ENCODE data around the gene COMMD3. TPM values are rescaled to one million over a fixed set of nuclear protein-coding genes. Genes with fewer than 3 reads are reported as not detected.

The COMMD3 gene
- total and polyA plus RNA-seq, 4 donors = 54.7 to 73.2 (median 62.8) TPM

GRCh38 chr10:22342421-22342820, 26.2 kb downstream of the COMMD3 start:
- peak in 2 of 6 donors; percentile 37 to 48 for DNase-seq (ENCODE audit: low read depth in 4 of 6, low spot score in 6 of 6)
- peaks cover 92% of the 10 kb centered on the region for H3K27me3 ChIP-seq (ENCODE audit: control insufficient read depth, insufficient read depth, low read length)
- H3K4me3 ChIP-seq (ENCODE audit: low read depth, low read length) = no peak overlapping the region
- no peaks in the 10 kb centered on the region for H3K36me3 ChIP-seq (ENCODE audit: control insufficient read depth, insufficient read depth, low read length)
- no peaks in the 10 kb centered on the region for H3K9me3 ChIP-seq (ENCODE audit: control insufficient read depth, insufficient read depth, low read length)
- WGBS (ENCODE audit: insufficient coverage) = no CpG with 5 or more reads among the region's 3 CpGs
- H3K27ac ChIP-seq (ENCODE audit: low read depth, low read length) = no peak overlapping the region
- H3K4me1 ChIP-seq (ENCODE audit: control insufficient read depth, insufficient read depth, low read length) = peaks cover 19% of the 10 kb centered on the region

- Histone ChIP-seq H3K27me3 (ENCODE audit: control insufficient read depth, insufficient read depth, low read length) (peaks cover 84% of the 10 kb centered on the region), H3K27ac (ENCODE audit: low read depth, low read length) (no peak overlapping the region), H3K36me3 (ENCODE audit: control insufficient read depth, insufficient read depth, low read length) (no peaks in the 10 kb centered on the region), H3K9me3 (ENCODE audit: control insufficient read depth, insufficient read depth, low read length) (no peaks in the 10 kb centered on the region), H3K4me3 (ENCODE audit: low read depth, low read length) (no peak overlapping the region), H3K4me1 (ENCODE audit: control insufficient read depth, insufficient read depth, low read length) (peaks cover 19% of the 10 kb centered on the region)
- peak in 1 of 6 donors; percentile 18 for DNase-seq (ENCODE audit: low read depth in 4 of 6, low spot score in 6 of 6)
- no CpG with 5 or more reads among the region's 3 CpGs for WGBS (ENCODE audit: insufficient coverage)
Measured at GRCh38 chr10:22343731-22344130, 27.5 kb downstream of the COMMD3 start.

- DNase-seq (ENCODE audit: low read depth in 4 of 6, low spot score in 6 of 6) = peak in 2 of 6 donors; percentile 20 to 22
- Histone ChIP-seq H3K27me3 (ENCODE audit: control insufficient read depth, insufficient read depth, low read length) (peaks cover 79% of the 10 kb centered on the region), H3K9me3 (ENCODE audit: control insufficient read depth, insufficient read depth, low read length) (no peaks in the 10 kb centered on the region), H3K4me3 (ENCODE audit: low read depth, low read length) (no peak overlapping the region), H3K36me3 (ENCODE audit: control insufficient read depth, insufficient read depth, low read length) (no peaks in the 10 kb centered on the region), H3K27ac (ENCODE audit: low read depth, low read length) (no peak overlapping the region), H3K4me1 (ENCODE audit: control insufficient read depth, insufficient read depth, low read length) (peaks cover 19% of the 10 kb centered on the region)
- no CpG with 5 or more reads among the region's 1 CpG for WGBS (ENCODE audit: insufficient coverage)
Measured at GRCh38 chr10:22344249-22344648, 28.1 kb downstream of the COMMD3 start.

- no peaks in the 10 kb centered on the region for H3K36me3 ChIP-seq (ENCODE audit: control insufficient read depth, insufficient read depth, low read length)
- DNase-seq (ENCODE audit: low read depth in 4 of 6, low spot score in 6 of 6) = peak in 2 of 6 donors; percentile 1 to 30
- peaks cover 73% of the 10 kb centered on the region for H3K27me3 ChIP-seq (ENCODE audit: control insufficient read depth, insufficient read depth, low read length)
- H3K4me3 ChIP-seq (ENCODE audit: low read depth, low read length) = no peak overlapping the region
- no peak overlapping the region for H3K27ac ChIP-seq (ENCODE audit: low read depth, low read length)
- peaks cover 19% of the 10 kb centered on the region for H3K4me1 ChIP-seq (ENCODE audit: control insufficient read depth, insufficient read depth, low read length)
- no peaks in the 10 kb centered on the region for H3K9me3 ChIP-seq (ENCODE audit: control insufficient read depth, insufficient read depth, low read length)
- 3% methylated on average over 26 of the region's 26 CpGs for WGBS (ENCODE audit: insufficient coverage)
Measured at GRCh38 chr10:22344781-22345300, 28.7 kb downstream of the COMMD3 start.

- Histone ChIP-seq H3K27me3 (ENCODE audit: control insufficient read depth, insufficient read depth, low read length) (peaks cover 67% of the 10 kb centered on the region), H3K27ac (ENCODE audit: low read depth, low read length) (no peak within 1 kb of the TSS), H3K36me3 (ENCODE audit: control insufficient read depth, insufficient read depth, low read length) (no peaks in the 10 kb centered on the region), H3K4me3 (ENCODE audit: low read depth, low read length) (peak within 1 kb of the TSS; percentile 26), H3K9me3 (ENCODE audit: control insufficient read depth, insufficient read depth, low read length) (no peaks in the 10 kb centered on the region), H3K4me1 (ENCODE audit: control insufficient read depth, insufficient read depth, low read length) (peaks cover 16% of the 10 kb centered on the region)
- 1% methylated on average over 83 of the region's 83 CpGs for WGBS (ENCODE audit: insufficient coverage)
- DNase-seq (ENCODE audit: low read depth in 4 of 6, low spot score in 6 of 6) = peak in 2 of 6 donors; percentile 40 to 60
Measured at GRCh38 chr10:22345301-22346095, 29.3 kb downstream of the COMMD3 start, which contains the start of gene SPAG6. SPAG6 (plus strand) TSS chr10:22345496; CDS start chr10:22345612, 116 bp downstream.

- no peak overlapping the region for H3K27ac ChIP-seq (ENCODE audit: low read depth, low read length)
- peak in 3 of 6 donors; percentile 21 to 34 (median 26) for DNase-seq (ENCODE audit: low read depth in 4 of 6, low spot score in 6 of 6)
- WGBS (ENCODE audit: insufficient coverage) = 0% methylated on average over 1 of the region's 8 CpGs
- H3K4me3 ChIP-seq (ENCODE audit: low read depth, low read length) = no peak overlapping the region
- H3K9me3 ChIP-seq (ENCODE audit: control insufficient read depth, insufficient read depth, low read length) = no peaks in the 10 kb centered on the region
- H3K4me1 ChIP-seq (ENCODE audit: control insufficient read depth, insufficient read depth, low read length) = peaks cover 12% of the 10 kb centered on the region
- H3K27me3 ChIP-seq (ENCODE audit: control insufficient read depth, insufficient read depth, low read length) = peaks cover 64% of the 10 kb centered on the region
- H3K36me3 ChIP-seq (ENCODE audit: control insufficient read depth, insufficient read depth, low read length) = no peaks in the 10 kb centered on the region
Measured at GRCh38 chr10:22346096-22346661, 30.0 kb downstream of the COMMD3 start.

GRCh38 chr10:22349755-22350154, 33.6 kb downstream of the COMMD3 start:
- Histone ChIP-seq H3K4me1 (ENCODE audit: control insufficient read depth, insufficient read depth, low read length) (peaks cover 9% of the 10 kb centered on the region), H3K9me3 (ENCODE audit: control insufficient read depth, insufficient read depth, low read length) (no peaks in the 10 kb centered on the region), H3K27ac (ENCODE audit: low read depth, low read length) (no peak overlapping the region), H3K27me3 (ENCODE audit: control insufficient read depth, insufficient read depth, low read length) (peaks cover 30% of the 10 kb centered on the region), H3K4me3 (ENCODE audit: low read depth, low read length) (no peak overlapping the region), H3K36me3 (ENCODE audit: control insufficient read depth, insufficient read depth, low read length) (no peaks in the 10 kb centered on the region)
- no CpG with 5 or more reads among the region's 1 CpG for WGBS (ENCODE audit: insufficient coverage)
- DNase-seq (ENCODE audit: low read depth in 4 of 6, low spot score in 6 of 6) = no peak

- DNase-seq (ENCODE audit: low read depth in 4 of 6, low spot score in 6 of 6) = no peak
- Histone ChIP-seq H3K4me3 (ENCODE audit: low read depth, low read length) (no peak overlapping the region), H3K27ac (ENCODE audit: low read depth, low read length) (no peak overlapping the region), H3K27me3 (ENCODE audit: control insufficient read depth, insufficient read depth, low read length) (peaks cover 15% of the 10 kb centered on the region), H3K36me3 (ENCODE audit: control insufficient read depth, insufficient read depth, low read length) (no peaks in the 10 kb centered on the region), H3K4me1 (ENCODE audit: control insufficient read depth, insufficient read depth, low read length) (no peaks in the 10 kb centered on the region), H3K9me3 (ENCODE audit: control insufficient read depth, insufficient read depth, low read length) (no peaks in the 10 kb centered on the region)
- WGBS (ENCODE audit: insufficient coverage) = 93% methylated on average over 3 of the region's 5 CpGs
Measured at GRCh38 chr10:22351131-22351703, 35.0 kb downstream of the COMMD3 start.

GRCh38 chr10:22356324-22356873, 40.2 kb downstream of the COMMD3 start:
- WGBS (ENCODE audit: insufficient coverage) = 88% methylated on average over 1 of the region's 4 CpGs
- Histone ChIP-seq H3K36me3 (ENCODE audit: control insufficient read depth, insufficient read depth, low read length) (no peaks in the 10 kb centered on the region), H3K4me1 (ENCODE audit: control insufficient read depth, insufficient read depth, low read length) (no peaks in the 10 kb centered on the region)

More at GRCh38 chr10:22356324-22356873, 40.2 kb downstream of the COMMD3 start:
- Histone ChIP-seq H3K9me3 (ENCODE audit: control insufficient read depth, insufficient read depth, low read length) (no peaks in the 10 kb centered on the region), H3K27me3 (ENCODE audit: control insufficient read depth, insufficient read depth, low read length) (no peaks in the 10 kb centered on the region), H3K4me3 (ENCODE audit: low read depth, low read length) (no peak overlapping the region), H3K27ac (ENCODE audit: low read depth, low read length) (no peak overlapping the region)
- no peak for DNase-seq (ENCODE audit: low read depth in 4 of 6, low spot score in 6 of 6)

Measured in spinal cord (tissue), 10 donors.